Germinal center (tissue), 1 donor: ENCODE results near the gene APOL6.
"Not testable (repeated sequence)": the region's sequence is repeated elsewhere in the genome, so short reads cannot be mapped to it uniquely, and the experiment has no call there.

ENCODE experiments used
- DNase-seq: peaks from one replicate; pipeline ENCODE4 v3.0.0; 2012; ENCODE audit warnings: mixed read lengths, low spot score

APOL6 gene

DNA sequence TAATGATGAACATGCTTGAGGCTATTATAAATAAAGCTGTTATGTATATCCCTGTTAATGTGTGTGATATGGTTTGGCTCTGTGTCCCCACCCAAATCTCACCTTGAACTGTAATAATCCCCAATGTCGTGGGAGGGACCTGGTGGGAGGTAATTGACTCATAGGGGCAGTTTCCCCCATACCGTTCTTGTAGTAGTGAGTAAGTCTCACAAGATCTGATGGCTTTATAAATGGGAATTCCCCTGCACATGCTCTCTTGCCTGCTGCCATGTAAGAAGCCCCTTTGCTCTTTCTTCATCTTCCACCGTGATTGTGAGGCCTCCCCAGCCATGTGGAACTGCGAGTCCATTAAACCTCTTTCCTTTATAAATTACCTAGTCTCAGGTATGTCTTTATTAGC, 31.2 kb downstream of the APOL6 start:
- not testable (repeated sequence) for DNase-seq

DNA sequence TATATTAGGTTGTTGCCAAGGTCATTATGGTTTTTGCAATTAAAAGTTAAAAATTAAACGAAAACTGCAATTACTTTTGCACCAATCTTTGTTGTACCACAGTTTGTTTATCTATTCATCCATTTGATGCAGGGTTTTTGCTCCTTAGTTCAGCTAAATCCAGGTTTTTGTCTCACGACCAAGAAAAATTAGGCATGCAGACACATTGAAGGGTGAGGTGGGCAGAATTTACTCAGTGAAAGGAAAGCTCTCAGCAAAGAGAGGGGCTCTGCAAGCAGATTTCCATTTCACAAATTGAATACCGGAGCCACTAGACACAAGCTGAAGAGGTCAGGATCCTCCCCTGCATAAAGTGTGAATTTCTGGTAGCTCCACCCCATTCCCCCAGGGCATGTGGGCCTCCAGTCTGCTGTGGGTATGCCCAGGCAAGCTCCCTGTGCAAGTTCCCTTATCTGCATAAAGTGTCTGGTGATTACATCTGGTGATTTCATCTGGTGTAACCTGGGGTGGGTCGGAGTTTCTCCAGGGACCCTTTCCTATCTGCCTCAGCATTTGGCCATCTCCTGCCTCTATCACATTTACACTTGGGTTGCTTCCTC, 33.3 kb downstream of the APOL6 start:
- DNase-seq, result no peak

DNA sequence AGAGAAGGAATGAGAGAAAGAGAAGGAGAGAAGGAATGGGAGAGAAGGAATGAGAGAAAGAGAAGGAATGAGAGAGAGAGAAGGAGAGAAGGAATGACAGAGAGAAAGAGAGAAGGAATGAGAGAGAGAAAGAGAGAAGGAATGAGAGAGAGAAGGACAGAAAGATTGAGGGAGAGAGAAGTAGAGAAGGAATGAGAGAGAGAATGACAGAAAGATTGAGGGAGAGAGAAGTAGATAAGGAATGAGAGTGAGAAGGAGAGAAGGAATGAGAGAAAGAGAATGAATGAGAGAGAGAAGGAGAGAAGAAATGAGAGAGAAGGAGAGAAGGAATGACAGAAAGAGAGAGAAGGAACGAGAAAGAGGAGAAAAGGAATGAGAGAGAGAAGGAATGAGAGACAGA, 35.3 kb downstream of the APOL6 start:
- no peak for DNase-seq

DNA sequence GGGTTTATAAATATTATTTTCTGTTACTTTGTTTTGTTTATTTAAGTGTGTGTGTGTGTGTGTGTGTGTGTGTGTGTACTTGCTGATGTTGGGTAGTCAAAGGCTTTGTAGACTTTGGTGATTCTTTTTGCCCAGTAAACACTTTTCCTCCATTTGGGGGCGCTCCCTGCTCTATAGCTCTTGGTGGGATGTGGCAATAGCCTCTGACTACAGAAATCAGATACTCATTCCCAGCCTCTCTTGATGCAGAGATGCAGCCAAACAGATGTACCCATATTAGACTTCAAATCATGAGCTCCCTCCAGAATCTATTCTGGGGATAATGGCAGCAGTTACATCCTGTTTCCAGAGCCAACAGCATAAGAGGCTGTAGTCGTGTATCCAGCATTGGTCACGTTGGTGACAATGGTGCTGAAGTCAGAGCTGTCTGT, 36.0 kb downstream of the APOL6 start:
- no peak for DNase-seq

DNA sequence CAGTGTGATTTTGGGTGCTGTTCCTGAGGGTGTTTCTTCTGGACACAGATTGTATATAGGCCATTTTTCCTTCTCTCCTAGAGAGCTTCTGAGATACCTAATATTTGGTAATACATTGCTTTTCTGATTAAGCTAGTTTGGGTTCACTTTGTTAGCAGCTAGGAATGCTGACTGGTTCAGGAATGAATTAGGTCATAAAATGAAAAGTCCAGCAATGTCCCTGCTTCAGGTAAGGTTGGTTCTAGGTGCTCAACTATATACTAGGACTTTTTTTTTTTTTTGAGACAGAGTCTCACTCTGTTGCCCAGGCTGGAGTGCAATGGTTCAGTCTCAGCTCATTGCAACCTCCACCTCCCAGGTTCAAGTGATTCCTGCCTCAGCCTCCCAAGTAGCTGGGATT, 36.5 kb downstream of the APOL6 start:
- DNase-seq, result no peak

DNA sequence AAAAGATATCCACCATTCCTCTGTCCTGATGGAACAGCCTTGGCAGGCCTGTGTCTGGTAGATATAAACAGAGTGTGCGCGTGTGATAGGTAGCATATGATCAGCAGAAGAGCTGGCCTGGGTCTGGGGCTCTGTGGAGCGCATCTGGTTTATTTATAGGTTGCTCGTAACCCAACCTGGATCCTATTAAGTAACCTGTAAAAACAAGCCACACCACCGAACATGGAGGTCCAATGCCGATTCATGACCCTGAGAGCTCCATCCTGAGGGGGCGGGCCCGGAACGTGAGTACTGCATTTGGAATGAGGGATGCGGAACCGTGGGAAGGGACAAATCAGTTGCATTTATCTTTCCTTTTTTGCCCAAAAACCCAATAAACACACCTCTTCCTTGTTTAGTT, 37.5 kb downstream of the APOL6 start:
- no peak for DNase-seq

DNA sequence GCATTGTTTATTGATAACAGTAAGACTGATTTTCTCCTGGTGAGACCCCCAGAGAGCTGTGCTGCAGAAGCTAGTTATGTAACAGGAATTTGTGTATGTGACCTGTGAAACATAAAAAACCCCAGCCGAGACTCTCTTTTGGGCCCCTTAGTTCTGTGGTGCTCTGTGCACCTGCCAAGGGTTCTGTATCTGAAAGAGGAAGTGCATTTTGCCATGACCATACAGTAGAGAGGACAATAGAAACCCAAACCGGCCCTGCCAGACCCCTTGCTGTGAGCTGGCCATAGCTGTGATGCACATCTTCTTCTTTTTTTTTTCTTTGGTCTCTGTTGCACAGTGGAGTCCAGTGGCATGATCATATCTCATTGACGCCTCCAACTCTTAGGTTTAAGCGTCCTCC, 38.1 kb downstream of the APOL6 start:
- DNase-seq, result peak; percentile 32

DNA sequence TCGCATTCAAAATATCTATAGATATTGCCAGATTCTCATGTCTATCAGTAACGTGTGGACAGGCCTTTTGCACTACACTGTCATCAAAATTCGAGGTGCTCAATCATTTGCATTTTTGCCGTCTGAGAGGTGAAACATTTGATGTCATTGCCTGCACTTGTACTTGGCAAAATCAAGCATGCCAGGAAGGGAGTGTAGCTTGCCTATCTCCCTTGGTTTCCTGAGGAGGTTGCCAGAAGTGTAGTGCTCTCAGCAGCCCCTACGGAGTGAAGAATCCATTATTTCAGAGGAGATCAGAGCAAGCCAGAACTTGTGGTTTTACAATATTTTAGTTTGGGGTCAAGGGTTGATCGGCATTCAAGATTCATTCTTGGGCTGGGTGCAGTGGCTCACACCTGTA, 39.2 kb downstream of the APOL6 start:
- DNase-seq, result no peak

DNA sequence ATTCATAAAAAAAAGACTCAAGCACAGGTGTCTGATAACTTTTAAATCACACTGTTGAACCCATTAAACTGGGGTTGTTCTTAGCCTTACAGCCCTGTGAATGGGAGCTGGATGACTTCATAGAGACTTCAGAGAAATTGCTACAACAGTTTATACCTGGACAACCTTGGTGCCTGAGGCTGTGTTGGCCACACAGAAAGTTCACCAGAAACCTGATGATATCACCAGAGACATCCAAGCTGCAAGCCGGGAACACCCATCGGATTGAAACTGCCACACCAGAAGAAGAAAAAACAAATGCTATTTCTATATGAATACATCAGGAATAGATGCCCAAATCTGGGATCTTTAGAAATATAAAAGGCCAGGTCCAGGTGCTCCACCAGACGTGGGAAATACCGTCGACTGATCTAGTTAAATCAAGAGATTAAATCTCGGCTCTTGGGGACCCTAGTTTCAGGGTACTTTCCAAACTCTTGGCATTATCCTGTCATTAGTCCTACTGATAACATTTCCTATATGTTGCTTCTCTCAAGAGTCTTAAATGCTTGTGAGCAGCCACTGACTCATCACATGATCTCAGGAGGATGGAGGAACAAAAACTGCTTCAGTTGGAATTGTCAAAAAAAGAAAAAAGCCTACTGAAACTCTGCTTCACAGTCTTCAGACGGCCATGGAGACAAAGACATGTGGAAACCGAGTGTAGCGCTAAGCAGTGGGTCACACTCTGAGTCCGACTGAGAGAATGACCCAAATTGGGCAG, 40.8 kb downstream of the APOL6 start:
- DNase-seq, result no peak

DNA sequence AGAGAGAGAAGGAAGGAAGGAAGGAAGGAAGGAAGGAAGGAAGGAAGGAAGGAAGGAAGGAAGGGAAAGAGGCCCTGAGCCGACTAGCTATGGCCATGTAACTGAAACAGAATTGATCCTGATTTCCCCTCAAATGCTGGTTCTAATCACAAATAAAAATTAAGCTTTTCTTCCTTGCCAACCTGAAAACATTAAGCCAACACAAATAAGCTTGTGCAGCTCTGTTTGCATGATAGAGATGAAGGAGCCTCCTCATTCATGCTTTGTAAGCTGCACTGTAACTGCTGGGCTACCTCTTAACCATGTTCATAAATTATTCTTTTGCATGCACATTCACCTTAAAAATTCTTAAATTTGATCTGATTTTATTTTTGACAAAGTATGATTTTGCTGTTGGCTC, 41.8 kb downstream of the APOL6 start:
- no peak for DNase-seq

DNA sequence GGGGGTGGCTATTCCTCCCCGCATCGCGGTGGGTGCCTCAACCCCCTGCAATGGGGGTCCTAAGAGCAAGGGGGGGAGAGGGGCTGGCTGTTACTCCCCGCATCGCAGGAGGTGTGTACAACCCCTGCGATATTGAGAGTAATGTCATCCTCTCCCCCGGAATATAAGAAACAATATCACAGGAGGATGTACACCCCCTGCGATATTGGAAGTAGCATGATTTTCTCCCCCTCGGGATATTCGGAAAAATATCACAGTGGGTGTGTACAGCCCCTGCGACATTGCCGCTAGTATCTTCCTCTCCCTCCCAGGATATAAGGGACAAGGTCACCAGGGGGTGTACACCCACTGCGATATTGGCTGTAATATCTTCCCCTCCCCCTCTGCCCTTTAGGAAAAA, 47.0 kb downstream of the APOL6 start:
- no peak for DNase-seq

DNA sequence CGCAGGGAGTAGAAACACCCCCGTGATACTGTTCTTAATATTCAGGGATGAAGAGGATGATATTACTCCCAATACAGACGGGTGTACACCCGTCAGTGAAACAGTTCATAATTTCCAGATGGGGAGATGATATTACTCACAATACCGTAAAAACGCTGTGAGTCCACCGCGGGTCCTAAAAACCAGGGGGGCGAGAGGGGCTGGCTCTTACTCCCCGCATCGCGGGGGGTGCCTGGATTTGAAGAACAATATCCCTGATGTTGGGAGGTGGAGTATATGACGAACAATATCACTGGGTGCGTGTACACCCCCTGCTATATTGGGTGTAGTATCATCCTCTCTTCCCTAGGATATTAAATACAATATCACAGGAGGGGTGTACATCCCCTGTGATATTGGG, 48.9 kb downstream of the APOL6 start:
- DNase-seq, result no peak

DNA sequence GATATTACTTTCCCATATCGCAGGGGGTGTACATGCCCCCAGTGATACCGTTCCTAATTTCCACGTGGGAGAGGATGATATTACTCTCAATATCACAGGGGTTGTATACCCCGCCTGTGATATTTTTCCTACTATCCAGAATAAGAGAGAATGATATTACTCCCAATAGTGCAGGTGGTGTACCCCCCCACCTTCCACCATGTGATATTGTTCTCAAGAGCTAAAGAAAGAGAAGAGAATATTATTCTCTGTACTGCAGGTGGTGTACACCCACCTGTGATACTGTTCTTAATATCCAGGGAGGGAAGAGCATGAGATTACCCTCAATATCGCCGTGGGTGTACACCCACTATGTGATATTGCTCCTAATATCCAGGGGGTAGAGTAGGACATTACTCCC, 51.6 kb downstream of the APOL6 start:
- not testable (repeated sequence) for DNase-seq

DNA sequence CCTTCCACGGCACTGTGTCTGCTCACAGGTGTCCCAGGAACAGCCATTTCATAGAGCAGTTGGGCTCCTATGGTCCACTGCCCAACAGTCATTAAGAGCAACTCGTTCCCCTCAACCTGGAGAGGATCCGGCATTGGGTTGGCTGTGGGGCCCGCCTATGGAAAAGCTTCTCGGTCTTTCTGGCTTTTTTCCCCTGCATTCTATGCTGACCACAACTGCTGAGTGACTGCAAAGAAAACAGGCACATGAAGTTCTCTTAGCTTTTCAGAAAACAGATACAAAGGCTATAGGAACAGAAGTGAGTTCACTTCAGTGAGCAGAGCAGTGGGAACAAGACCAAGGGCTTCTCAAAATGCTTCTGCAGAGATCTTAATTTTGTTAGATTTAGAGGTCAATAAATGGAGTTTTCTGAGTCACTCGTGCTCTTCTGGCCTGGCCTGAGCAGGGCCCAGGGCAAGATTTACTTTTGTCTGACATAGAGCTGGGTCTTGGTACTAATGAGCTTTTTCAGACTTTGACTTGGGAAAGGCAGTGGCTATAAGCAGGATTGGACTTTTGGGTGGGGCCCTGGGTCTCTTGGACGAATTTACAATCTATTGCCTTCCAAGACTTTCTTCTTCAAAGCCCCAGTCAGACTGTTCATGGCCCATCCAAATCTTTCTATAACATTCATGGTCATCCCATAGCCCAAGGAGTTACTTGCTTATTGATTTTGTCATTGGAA, 55.8 kb downstream of the APOL6 start:
- no peak for DNase-seq

DNA sequence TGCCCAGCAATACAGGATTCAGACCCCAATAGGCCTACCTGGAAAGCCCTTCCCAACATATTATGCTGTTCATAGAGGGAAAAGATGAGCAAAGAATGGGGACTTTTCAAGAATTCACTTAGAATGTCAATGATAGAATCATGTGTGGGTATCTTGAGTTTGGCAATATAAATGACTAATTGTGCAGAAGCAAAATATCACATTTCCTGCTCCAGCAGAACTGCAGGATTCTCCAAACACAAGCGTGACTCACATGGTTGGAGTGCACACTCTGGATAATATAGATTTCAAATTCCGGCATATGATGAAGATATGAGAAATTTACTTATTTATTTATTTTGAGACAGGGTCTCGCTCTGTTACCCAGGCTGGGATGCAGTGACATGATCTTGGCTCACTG, 56.9 kb downstream of the APOL6 start:
- DNase-seq, result no peak

DNA sequence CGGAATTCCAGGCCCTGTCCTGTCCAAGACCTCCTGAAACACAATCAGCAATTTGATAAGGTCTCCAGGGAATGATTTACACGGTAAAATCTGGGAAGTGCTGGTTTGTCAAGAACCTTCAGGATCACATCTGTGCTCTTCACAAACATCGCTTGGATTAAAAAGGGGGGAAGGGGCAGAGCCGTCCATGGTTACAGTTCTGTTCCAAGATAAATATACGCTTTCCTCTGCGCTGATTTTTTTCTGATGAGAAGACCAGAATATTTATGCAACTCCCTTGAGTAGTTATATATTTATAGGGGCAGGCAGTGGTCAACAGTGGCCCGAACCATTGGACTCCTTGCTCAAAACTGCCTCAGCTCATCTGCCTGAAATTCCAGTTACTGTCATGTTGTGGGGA, 60.2 kb downstream of the APOL6 start:
- no peak for DNase-seq

DNA sequence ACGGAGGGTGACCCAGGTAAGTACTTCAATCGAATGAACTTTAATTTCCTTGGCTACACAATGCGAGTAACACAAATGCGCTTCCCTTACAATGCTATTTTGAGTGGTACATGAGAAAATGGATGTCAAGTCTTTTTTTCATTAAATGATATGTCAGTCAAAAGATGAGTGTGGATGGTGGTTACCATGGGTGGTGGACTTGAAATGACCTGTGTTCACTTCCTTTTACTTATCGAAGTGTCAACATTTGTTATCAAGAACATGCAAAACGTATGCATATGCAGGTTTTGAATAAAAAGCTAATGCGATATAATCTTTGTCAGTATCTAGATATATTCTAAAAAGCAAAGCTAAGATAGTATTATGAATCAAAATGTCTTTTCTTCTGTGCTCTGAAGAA, 60.7 kb downstream of the APOL6 start:
- no peak for DNase-seq

DNA sequence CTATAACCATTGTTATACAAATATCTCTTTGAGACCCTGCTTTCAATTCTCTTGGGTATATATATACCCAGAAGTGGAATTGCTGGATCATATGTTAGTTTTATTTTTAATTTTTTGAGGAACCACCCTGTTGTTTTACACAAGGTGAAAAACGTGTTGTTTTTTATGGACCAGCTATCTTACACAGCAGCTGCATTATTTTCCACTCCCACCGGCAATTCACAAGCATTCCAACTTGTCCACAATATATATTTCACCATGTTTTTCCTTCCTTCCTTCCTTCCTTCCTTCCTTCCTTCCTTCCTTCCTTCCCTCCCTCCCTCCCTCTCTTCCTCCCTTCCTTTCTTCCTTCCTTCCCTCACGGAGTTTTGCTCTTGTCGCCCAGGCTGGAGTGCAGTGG, 63.1 kb downstream of the APOL6 start:
- no peak for DNase-seq

DNA sequence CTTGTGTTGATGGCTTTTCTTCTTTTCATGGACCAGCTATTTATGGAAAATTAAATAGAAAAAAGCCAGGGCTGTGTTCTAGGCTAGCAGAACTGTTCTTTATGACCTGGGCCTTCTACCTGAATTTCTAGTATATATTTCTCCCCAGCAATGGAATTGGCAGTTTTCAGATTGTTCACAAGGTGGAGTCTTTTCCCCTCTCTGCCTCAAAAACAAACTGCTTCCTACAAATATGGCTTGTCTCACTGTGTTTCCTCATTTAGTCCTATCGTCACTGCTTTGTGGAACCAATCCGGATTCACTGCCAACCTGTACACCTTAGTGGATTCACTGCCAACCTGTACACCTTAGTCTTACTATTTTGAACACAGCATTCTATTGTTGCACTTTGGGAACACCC, 64.4 kb downstream of the APOL6 start:
- no peak for DNase-seq

DNA sequence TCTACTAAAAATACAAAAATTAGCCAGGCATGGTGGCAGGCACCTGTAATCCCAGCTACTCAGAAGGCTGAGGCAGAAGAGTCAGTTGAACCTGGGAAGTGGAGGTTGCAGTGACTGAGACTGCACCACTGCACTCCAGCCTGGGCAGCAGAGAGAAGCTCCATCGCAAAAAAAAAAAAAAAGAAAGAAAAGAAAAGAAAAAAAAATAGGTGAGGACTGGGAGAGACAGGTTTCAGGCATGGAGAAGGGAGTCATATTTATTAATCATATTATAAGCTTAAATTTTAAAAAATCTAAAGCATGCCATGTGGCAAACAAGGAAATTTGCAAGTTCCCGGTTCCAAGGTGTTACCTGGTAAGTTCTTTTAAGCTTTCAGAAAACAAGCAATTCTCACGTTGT, 69.3 kb downstream of the APOL6 start, which contains the start of gene APOL5:
TSS of gene APOL5 (plus strand) at position 301 of the 400 bp plus-strand sequence. CDS start at position 301, 0 bp downstream.
- DNase-seq, result no peak
